ENCODE measurements around the gene IL1RAPL1.

Gene IL1RAPL1

DNA sequence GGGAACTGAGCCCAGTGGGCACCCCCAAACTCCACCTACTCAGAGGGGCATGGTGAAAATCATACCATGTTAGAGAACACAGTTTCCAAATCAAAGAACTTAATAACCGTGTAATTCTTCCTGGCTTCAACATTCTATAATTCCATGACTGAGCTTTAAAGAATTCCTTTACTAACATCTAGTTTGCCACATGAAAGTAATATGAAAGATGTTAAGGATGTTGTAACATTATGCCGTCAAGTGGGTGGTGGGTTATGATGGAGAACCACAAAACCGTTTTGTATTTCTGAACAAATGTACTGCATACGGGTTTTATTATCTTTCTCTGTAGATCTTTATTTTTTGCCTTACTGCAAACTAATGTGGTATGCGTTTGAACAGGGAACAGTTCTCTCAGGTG is 1079.1 kb downstream of the IL1RAPL1 start:
- DNase-seq = no peak

DNA sequence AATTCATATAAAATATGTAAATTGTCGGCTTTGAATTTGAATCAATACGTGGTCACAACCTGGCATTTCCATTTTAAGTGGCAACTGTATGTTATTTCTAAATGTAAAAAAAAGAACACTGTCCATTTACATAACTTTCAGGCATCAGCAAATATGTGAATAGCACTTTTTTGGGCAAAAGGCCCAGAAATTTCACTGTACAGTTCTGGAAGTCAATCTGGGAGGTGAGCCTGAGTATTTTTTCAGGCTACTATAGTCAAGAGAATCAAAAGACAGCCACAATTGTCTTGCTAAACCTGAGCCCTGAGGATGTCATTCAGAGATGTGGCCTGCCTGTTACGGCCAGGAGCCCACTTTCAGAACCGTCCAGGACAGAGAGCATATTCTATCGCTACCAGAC is 1084.2 kb downstream of the IL1RAPL1 start:
- no peak for DNase-seq

GRCh38 chrX:29687687-29688086 is 1100.4 kb downstream of the IL1RAPL1 start:
- DNase-seq = no peak

DNA sequence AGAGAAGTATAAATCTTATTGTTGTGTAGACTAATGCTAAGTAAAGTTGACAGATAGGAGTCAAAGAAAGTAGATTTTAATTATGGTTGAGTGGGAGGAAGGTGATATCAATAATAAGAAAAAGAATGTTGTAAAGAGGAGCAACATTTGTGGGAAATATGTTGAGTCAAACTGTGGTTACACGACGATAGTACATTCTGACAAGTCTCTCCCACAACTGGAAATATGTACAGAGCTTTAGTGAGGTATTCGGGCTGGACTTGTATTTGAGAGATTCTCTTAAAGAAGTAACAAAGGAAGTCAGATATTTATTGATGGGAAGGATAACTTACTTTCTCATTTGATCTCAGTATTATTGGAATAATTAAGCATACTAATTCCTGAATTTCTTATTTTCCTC is 1102.8 kb downstream of the IL1RAPL1 start:
- no peak for DNase-seq

DNA sequence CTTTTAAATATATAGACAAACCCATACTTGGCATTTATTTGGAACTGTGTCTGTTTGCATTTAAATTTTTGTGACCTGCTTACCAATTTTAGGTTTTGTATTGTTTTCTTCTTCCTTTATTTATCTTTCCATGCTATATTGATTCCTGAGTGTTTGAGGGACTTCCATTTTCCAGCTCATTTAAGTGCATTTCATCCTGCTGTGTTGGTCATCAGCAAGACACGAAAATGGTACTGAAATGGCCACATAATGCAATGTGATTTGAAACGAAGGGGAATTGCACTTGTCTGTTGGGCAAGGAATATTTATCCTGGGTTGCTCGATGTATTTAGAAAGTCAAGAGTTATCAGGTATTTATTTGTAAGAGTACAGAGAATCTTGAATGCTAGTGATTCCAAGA is 1103.8 kb downstream of the IL1RAPL1 start:
- no peak for DNase-seq

DNA sequence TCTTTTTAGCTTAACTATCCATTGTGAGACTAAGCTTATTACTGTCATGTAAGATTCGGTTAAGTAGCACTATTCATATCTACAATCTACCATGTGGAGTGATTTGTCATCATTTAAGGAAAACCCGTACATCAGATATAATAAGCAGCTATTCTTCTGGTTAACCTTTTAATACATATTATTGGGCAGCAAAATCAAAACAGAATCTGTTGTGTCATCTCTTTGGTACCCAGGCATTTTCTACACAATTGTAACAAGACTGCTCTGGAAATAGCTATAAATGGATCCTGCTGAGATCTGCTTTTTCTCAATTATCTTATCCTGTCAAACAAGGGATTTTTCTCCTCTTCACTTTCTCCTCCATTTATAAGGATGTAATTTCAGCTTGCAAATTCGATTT is 1106.7 kb downstream of the IL1RAPL1 start:
- DNase-seq = no peak

DNA sequence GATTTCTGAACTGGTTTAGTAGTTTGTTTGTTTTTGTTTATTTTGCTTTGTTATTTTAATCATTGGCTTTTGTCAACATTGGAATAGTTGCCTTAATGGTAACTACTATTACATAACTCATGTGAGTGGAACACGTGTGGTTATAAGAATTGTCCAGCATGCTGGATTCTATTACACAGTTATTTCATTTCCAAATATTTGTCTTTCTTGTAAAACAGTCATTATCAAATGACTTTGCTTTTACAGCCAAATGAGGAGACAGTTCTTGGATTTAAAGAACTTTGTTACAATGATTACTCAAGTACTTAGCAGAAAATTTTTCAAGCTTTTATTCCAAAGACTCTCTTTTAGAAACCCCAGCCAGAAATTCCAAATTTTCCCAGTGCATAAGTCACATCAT is 1112.0 kb downstream of the IL1RAPL1 start:
- DNase-seq = no peak

- no peak for DNase-seq
Measured at GRCh38 chrX:29707088-29707487, 1119.8 kb downstream of the IL1RAPL1 start.

GRCh38 chrX:29721152-29721551 is 1133.9 kb downstream of the IL1RAPL1 start:
- DNase-seq = no peak

DNA sequence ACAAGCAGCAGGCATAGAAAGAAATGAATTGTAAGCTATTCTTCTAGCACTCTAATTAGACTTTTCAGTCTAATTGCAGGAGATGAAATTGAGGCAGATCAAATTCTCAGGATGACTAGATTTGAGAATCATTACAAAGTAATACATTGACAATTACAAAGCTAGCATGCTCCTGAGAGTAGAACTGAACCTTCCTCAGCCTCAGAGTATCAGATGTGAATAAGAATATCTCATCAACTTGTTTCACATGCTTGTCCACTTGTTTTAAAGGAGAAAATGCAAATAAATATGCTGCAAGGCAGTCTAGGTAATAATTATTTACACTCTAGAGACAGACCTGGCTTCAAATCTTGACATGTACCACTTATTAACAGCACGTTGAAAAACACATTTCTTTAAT is 1137.1 kb downstream of the IL1RAPL1 start:
- no peak for DNase-seq

DNA sequence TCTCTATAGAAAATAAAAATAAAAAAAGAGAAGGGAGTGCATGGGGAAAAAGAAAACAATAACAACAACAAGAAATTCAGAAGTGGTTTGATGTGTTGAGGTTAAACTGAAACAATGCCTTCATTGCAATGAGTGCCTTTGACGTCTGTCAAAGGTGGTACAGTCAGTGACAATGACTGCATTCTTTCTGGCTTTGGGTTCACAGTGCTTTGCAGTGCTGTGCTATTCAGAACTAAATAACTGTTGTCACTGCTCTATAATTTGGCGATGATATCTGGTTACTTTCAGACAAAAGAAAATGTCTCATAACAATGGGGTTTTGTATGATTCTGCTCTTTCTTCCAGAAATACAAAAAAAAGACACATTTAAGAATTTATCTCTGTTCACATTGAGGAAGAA is 1139.6 kb downstream of the IL1RAPL1 start:
- no peak for DNase-seq

DNA sequence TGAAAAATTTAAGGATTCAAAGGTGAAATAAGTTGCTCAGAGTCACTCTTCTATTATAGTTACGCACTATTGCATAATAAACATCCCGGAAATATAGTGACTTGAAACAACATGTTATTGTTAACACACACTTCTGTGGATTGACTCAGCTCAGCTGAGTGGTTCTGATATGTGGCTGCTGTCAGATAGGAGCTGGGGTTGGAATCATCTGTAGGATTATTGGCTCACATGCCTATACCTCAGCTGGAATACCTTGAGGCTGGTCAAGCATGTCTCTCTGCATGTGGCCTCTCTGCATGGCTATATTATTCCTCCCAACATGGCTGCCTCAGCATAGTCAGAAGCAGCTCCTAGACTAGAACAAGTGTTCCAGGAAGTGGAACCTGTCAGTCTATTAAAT is 1141.4 kb downstream of the IL1RAPL1 start:
- no peak for DNase-seq

- no peak for DNase-seq
Measured at GRCh38 chrX:29744966-29745365, 1157.7 kb downstream of the IL1RAPL1 start.

DNA sequence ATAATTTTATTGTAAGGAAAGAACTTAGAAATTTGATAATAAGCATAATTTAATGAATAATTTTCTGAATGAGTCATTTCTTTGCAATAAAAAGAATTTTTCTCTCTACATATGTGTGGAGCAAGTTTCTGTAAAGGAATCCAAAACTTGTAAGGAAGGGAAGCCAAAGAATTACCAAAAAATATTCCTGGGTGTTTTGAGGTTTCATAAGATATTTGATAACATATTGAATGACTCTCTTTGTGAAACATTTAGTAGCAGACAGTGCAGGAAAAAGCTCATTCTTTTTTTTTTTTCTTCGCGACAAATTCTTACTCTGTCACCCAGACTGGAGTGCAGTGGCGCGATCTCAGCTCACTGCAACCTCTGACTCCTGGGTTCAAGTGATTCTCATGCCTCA is 1159.1 kb downstream of the IL1RAPL1 start:
- DNase-seq = no peak

DNA sequence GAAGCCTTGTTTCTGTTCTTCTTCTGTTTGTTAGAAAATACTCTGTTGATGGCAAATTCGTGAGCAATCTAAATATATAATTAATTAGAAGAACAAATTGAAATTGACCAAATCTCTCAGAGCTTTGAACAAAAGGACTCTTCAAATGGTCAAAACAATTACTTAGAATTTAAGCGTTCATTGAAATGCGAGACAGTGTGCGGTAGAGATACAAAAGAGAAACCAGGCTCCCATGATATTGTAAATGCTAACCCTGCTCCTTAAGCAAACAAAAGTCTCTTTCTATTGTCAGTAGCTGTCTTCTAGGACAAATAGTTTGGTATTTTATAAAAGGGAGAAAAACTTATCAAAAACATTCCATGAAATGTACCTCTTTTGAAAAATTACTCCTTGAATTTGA is 1174.8 kb downstream of the IL1RAPL1 start:
- no peak for DNase-seq

GRCh38 chrX:29775890-29776289 is 1188.6 kb downstream of the IL1RAPL1 start:
- no peak for DNase-seq

- no peak for DNase-seq
Measured at GRCh38 chrX:29787656-29788055, 1200.4 kb downstream of the IL1RAPL1 start.

GRCh38 chrX:29788991-29789699 is 1201.9 kb downstream of the IL1RAPL1 start:
- DNase-seq = no peak

GRCh38 chrX:29792335-29792734 is 1205.1 kb downstream of the IL1RAPL1 start:
- DNase-seq = no peak

GRCh38 chrX:29797156-29797555 is 1209.9 kb downstream of the IL1RAPL1 start:
- DNase-seq = no peak

DNA sequence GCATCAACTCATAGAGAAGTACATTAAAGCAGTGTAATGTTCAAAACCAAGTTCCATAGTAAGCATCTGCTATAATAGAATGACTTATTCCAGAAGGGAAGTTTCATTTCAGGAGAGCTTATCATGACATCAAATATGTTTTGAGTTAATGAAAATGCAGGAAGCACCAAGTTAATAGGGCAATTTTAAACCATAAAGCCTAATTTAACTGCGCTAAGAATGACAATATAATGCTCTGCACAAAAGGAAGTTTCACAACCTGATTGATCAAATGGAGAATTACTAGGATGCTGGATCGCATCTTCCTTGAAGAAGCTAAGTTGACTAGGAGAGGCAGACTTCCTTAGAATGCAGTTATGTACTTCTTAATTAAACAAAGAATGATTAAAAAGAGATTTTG is 1211.2 kb downstream of the IL1RAPL1 start:
- no peak for DNase-seq

GRCh38 chrX:29813174-29813573 is 1225.9 kb downstream of the IL1RAPL1 start:
- no peak for DNase-seq

- DNase-seq = no peak
Measured at GRCh38 chrX:29824176-29824906, 1237.1 kb downstream of the IL1RAPL1 start.

- DNase-seq = no peak
Measured at GRCh38 chrX:29826742-29827141, 1239.5 kb downstream of the IL1RAPL1 start.

DNA sequence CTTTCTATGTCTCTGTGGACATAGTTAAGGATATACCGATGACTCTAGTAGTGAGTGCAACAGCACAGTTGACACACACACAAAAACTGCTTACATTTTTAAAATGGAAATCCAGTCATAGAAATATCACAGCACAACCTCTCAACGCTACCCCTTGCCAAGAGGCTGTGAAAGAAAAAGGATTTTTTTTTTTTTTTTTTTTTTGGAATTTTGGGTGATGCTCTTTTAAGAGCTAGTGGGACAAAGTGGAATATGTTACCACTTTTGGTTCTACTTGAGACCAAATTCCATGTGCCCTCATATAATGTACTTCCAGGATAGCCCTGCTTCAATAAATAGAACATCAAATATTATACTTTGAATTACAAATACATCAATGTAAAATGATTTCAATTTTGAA is 1247.1 kb downstream of the IL1RAPL1 start:
- DNase-seq = no peak
